Stomach (tissue), 4 donors: ENCODE measurements around the gene GSAP.

ENCODE experiments used
- CTCF ChIP-seq, 7 experiments: fragments of 450-650 bp in 4 of 7; fragments of 200-600 bp in 3 of 7; sonication (generic) in 3 of 7; IDR thresholded peaks; one replicate each; pipeline ENCODE4 v1.5.1; 2016 to 2019; ENCODE audit warnings: antibody characterized with exemption in 7 of 7, control low read depth in 2 of 7, mild to moderate bottlenecking in 1 of 7
- EP300 ChIP-seq: sonication (generic); formaldehyde crosslinking; IDR thresholded peaks from one replicate; pipeline ENCODE4 v1.6.1; 2017; ENCODE audit warnings: antibody characterized with exemption
- POLR2A ChIP-seq, 4 donors: fragments of 450-650 bp; IDR thresholded peaks; one replicate each; pipeline ENCODE4 v1.6.1; 2016; ENCODE audit warnings: antibody characterized with exemption in 4 of 4, control low read depth in 2 of 4, mild to moderate bottlenecking in 1 of 4, moderate library complexity in 1 of 4
- POLR2AphosphoS5 ChIP-seq, 3 donors: sonication (generic); formaldehyde crosslinking; IDR thresholded peaks; one replicate each; pipeline ENCODE4 v1.6.1; 2016; ENCODE audit warnings: antibody characterized with exemption in 3 of 3

- TF ChIP-seq CTCF (IDR thresholded peaks at IDR 0.05) (no peak), POLR2AphosphoS5 (IDR thresholded peaks at IDR 0.05) (no peak), POLR2A (IDR thresholded peaks at IDR 0.05) (no peak), EP300 (no peak)
These were observed 13.3 kb downstream of the GSAP start for GRCh38 chr7:77402818-77403217.
